Measurements from ENCODE around the gene CPD. TPM values are rescaled to one million over a fixed set of nuclear protein-coding genes. Genes with fewer than 3 reads are reported as not detected.

The CPD gene
- total and polyA plus RNA-seq, 2 of the 13 experiments (the other 11 are each of a cell fraction or from before 2014, with no cell fraction given), result 46.1 to 72.3 TPM

DNA sequence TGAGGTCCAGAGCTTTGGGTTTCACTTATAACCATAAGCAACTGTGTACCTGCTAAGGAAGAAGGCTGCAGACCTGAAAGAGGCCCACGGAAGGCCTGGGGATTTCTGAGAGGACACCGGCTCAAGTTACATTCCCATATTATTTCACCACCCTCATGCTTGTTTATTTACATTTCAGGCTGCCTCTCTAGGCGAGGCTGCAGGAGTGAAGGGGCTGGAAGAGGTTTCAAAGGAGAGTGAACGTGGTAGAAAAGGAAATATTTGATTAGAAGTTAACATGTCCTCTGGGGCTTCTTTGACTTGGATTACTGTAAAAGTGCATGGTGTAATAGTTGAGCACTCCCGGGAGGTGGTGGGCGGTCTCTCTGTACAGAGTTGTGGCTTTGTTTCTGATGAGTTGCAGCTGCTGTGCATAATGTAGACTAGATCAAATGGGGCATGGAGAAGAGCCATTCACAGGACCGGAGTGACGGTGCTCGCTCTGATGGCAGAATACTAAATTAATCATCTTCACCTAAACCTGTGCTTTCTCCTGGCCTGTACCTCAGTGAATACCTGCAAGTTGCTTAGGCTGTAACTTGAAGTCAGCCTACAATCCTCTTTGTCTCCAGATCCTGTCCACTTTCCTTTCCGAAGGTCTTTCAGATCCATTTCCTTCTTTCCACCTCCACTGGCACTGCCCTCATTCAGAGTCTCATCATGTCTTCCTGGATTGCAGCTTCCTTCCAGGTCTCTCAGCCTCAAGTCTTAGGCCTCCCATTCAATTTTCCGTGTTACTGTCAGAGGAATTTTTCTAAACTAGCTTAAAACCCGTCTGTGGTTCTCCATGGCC is 1.9 kb upstream of the CPD start (continued):
- no peak for TF ChIP-seq ZNF263 (CRISPR knock-in tag; IDR thresholded peaks at IDR 0.05)
- no peak for TF ChIP-seq ZNF547 (CRISPR knock-in tag; IDR thresholded peaks at IDR 0.05)
- TF ChIP-seq ERF (CRISPR knock-in tag; IDR thresholded peaks at IDR 0.05), result peak; percentile 83; the same call in 1 of the 2 replicates
- TF ChIP-seq POGZ (CRISPR knock-in tag; IDR thresholded peaks at IDR 0.05), result 0 out of 2 replicates have a peak, but pooled peaks have one; percentile 28
- TF ChIP-seq HMGA1 (CRISPR knock-in tag; conservative IDR thresholded peaks at IDR 0.05), result no peak
- TF ChIP-seq CEBPG (CRISPR knock-in tag; IDR thresholded peaks at IDR 0.05), result peak; percentile 71
- TF ChIP-seq ZNF569 (CRISPR knock-in tag; IDR thresholded peaks at IDR 0.05; ENCODE audit: borderline replicate concordance), result no peak
- peak; percentile 91 for TF ChIP-seq FOXP4 (CRISPR knock-in tag; IDR thresholded peaks at IDR 0.05)
- no peak for TF ChIP-seq TOPORS (CRISPR knock-in tag; IDR thresholded peaks at IDR 0.05)
- TF ChIP-seq FOXA3 (CRISPR knock-in tag; IDR thresholded peaks at IDR 0.05), result peak; percentile 95
- 0 out of 2 replicates have a peak, but pooled peaks have one; percentile 39 for TF ChIP-seq HIVEP1 (CRISPR knock-in tag; IDR thresholded peaks at IDR 0.05)
- TF ChIP-seq SOX6 (IDR thresholded peaks at IDR 0.05), result no peak
- peak; percentile 90 for TF ChIP-seq SOX6 (CRISPR knock-in tag; IDR thresholded peaks at IDR 0.05)
- TF ChIP-seq ATM (IDR thresholded peaks at IDR 0.05; ENCODE audit: borderline replicate concordance), result no peak
- TF ChIP-seq ZNF205 (CRISPR knock-in tag; IDR thresholded peaks at IDR 0.05), result 0 out of 2 replicates have a peak, but pooled peaks have one; percentile 27
- no peak for TF ChIP-seq ZFP36L2 (CRISPR knock-in tag; IDR thresholded peaks at IDR 0.05)
- peak; percentile 45; the same call in 1 of the 2 replicates for TF ChIP-seq MIER3 (CRISPR knock-in tag; IDR thresholded peaks at IDR 0.05; ENCODE audit: borderline replicate concordance)
- peak; percentile 53; the same call in 1 of the 2 replicates for TF ChIP-seq GATAD1 (CRISPR knock-in tag; IDR thresholded peaks at IDR 0.05)
- no peak for TF ChIP-seq ZNF577 (CRISPR knock-in tag; IDR thresholded peaks at IDR 0.05; ENCODE audit: borderline replicate concordance, low read depth)
- no peak for TF ChIP-seq NFRKB (IDR thresholded peaks at IDR 0.05)
